Renal cortical epithelial cell (primary cell): Measurements from ENCODE around the gene USP27X. TPM values are rescaled to one million over a fixed set of nuclear protein-coding genes. Genes with fewer than 3 reads are reported as not detected.

Experiments
- DNase-seq: peaks from one replicate; pipeline ENCODE4 v3.0.0-alpha.2; 2011; ENCODE audit warnings: low read depth
- total RNA-seq: library from RNA; depleted of rRNA; stranded (reverse); fragments of >200 nt; gene quantifications from 2 replicates; pipeline ENCODE4 v1.2.3, GENCODE V29; 2014

USP27X gene
- total RNA-seq, 1 donor from 2014 or later, result 4.6 TPM

- peak; percentile 47 for DNase-seq
Observed at GRCh38 chrX:49884290-49884862, 5.1 kb downstream of the USP27X start.

- no peak for DNase-seq
Observed at GRCh38 chrX:49892542-49892941, 13.3 kb downstream of the USP27X start.

GRCh38 chrX:49896951-49897350 is 17.7 kb downstream of the USP27X start:
- no peak for DNase-seq

- no peak for DNase-seq
Observed at GRCh38 chrX:49901048-49901447, 21.8 kb downstream of the USP27X start.

GRCh38 chrX:49910344-49910743 is 31.1 kb downstream of the USP27X start:
- no peak for DNase-seq

GRCh38 chrX:49912086-49912485 is 32.8 kb downstream of the USP27X start:
- DNase-seq, result no peak

GRCh38 chrX:49912861-49913260 is 33.6 kb downstream of the USP27X start:
- DNase-seq, result no peak

GRCh38 chrX:49915361-49916222 is 36.3 kb downstream of the USP27X start:
- DNase-seq, result peak; percentile 45

- DNase-seq, result no peak
Observed at GRCh38 chrX:49919617-49920016, 40.3 kb downstream of the USP27X start.

- no peak for DNase-seq
Observed at GRCh38 chrX:49921109-49921508, 41.8 kb downstream of the USP27X start.

- DNase-seq, result peak; percentile 83
Observed at GRCh38 chrX:49922291-49923241, 43.3 kb downstream of the USP27X start, which contains the start of gene CLCN5. TSS of gene CLCN5 (plus strand) at chrX:49922596. CDS start at chrX:49925299, 2,703 bp downstream.

- no peak for DNase-seq
Observed at GRCh38 chrX:49925176-49925575, 45.9 kb downstream of the USP27X start.

GRCh38 chrX:49930039-49930438 is 50.8 kb downstream of the USP27X start:
- DNase-seq, result no peak

Other genes with a start within 250 kb of the USP27X start
- gene PAGE1, start 183.5 kb upstream of the USP27X start, total RNA-seq, result not detected in 2 replicates
- not detected in 2 replicates for gene PAGE4, start 50.2 kb upstream of the USP27X start, total RNA-seq
- gene CLCN5, start 43.1 kb downstream of the USP27X start, total RNA-seq, result 6.3 and 13.7 TPM in 2 replicates